H1 (cell line): Measurements from ENCODE around the gene PAGE4. TPM values are rescaled to one million over a fixed set of nuclear protein-coding genes. Genes with fewer than 3 reads are reported as not detected.

Source experiments
- CBX5 ChIP-seq: fragments of 300-800, 300-1000 bp; sonication (generic); IDR thresholded peaks from 2 replicates; pipeline ENCODE4 v1.7.1; 2016; ENCODE audit warnings: antibody characterized with exemption, low read length, low read depth
- CEBPB ChIP-seq: IDR thresholded peaks from 2 replicates; pipeline ENCODE4 v1.6.1; 2012; ENCODE audit warnings: low read depth, low read length
- CHD7 ChIP-seq: fragments of 300-600 bp; sonication (generic); IDR thresholded peaks from 2 replicates; pipeline ENCODE4 v1.7.1; 2012; ENCODE audit warnings: low read length, moderate library complexity, mild to moderate bottlenecking, inconsistent platforms; ENCODE audit not compliant: insufficient replicate concordance
- FOSL1 ChIP-seq: IDR thresholded peaks from 2 replicates; pipeline ENCODE4 v1.6.1; 2011; ENCODE audit warnings: mild to moderate bottlenecking, low read depth, low read length, moderate library complexity; ENCODE audit not compliant: insufficient read depth
- polyA plus RNA-seq, 7 experiments: library from polyadenylated mRNA; depleted of rRNA in 3 of 7; stranded (reverse) in 5 of 7; unstranded in 2 of 7; fragments of >200 nt in 5 of 7; fragments of 200-250 nt in 2 of 7; gene quantifications; 1 replicate in 5 of 7; 2 replicates in 1 of 7; 4 replicates in 1 of 7; pipeline versions ENCODE4 v1.2.1 to v1.2.3, GENCODE V29; 2011 to 2013; ENCODE audit warnings: missing spikeins in 2 of 7, mixed read lengths in 2 of 7
- total RNA-seq: library from RNA; stranded (reverse); fragmentation: NEBNext Ultra II Directional; extraction: Animal tissue kit (Norgen Biotek cat#: 25700); gene quantifications from 2 replicates; pipeline ENCODE4 v1.2.1, GENCODE V29; 2021

The PAGE4 gene
- total and polyA plus RNA-seq, 2 of the 8 experiments (the other 6 are each of a cell fraction or from before 2014, with no cell fraction given), result 0.53 TPM; not detected in 1

GRCh38 chrX:49878128-49878833 lies 49.2 kb downstream of the PAGE4 start (continued):
- TF ChIP-seq FOSL1 (no peak), CEBPB (no peak), CBX5 (no peak), CHD7 (no peak)
